Chondrocyte (in vitro differentiated cells): ENCODE measurements around the gene SBNO2. TPM values are rescaled to one million over a fixed set of nuclear protein-coding genes. Genes with fewer than 3 reads are reported as not detected.
A peak's percentile ranks its signal among the peaks of the same experiment; 100 is the strongest.

ENCODE experiments used
- DNase-seq: peaks from one replicate; pipeline ENCODE4 v3.0.0; 2021; ENCODE audit warnings: mixed read lengths, low spot score
- H3K27ac Mint-ChIP-seq: one replicate; pipeline ENCODE4 v1.8.0; 2021; ENCODE audit warnings: mild to moderate bottlenecking, moderate library complexity, mixed read lengths; ENCODE audit not compliant: unreplicated experiment
- H3K27me3 Mint-ChIP-seq: 2 replicates; pipeline ENCODE4 v1.8.0; 2021; ENCODE audit warnings: low read depth, mixed read lengths
- H3K36me3 Mint-ChIP-seq: 2 replicates; pipeline ENCODE4 v1.8.0; 2021; ENCODE audit warnings: low read depth, mixed read lengths
- H3K4me1 Mint-ChIP-seq: 2 replicates; pipeline ENCODE4 v1.8.0; 2021; ENCODE audit warnings: low read depth, mild to moderate bottlenecking, mixed read lengths
- H3K4me3 Mint-ChIP-seq: one replicate; pipeline ENCODE4 v1.8.0; 2021; ENCODE audit warnings: mild to moderate bottlenecking, moderate library complexity, mixed read lengths; ENCODE audit not compliant: unreplicated experiment
- H3K9me3 Mint-ChIP-seq: 2 replicates; pipeline ENCODE4 v1.8.0; 2021; ENCODE audit warnings: low read depth, mixed read lengths
- CTCF ChIP-seq: fragments of 200-600 bp; sonication (generic); IDR thresholded peaks from 2 replicates; pipeline ENCODE4 v1.5.0; 2021; ENCODE audit warnings: antibody characterized with exemption, mild to moderate bottlenecking, moderate library complexity
- long read RNA-seq: library from polyadenylated mRNA; stranded (forward); transcript quantifications from one replicate; pipeline ENCODE4 v2.0.0, GENCODE V29; 2021
- total RNA-seq: library from RNA; stranded (reverse); gene quantifications from 3 replicates; pipeline ENCODE4 v1.2.1, GENCODE V29; 2021

Gene SBNO2, protein sequence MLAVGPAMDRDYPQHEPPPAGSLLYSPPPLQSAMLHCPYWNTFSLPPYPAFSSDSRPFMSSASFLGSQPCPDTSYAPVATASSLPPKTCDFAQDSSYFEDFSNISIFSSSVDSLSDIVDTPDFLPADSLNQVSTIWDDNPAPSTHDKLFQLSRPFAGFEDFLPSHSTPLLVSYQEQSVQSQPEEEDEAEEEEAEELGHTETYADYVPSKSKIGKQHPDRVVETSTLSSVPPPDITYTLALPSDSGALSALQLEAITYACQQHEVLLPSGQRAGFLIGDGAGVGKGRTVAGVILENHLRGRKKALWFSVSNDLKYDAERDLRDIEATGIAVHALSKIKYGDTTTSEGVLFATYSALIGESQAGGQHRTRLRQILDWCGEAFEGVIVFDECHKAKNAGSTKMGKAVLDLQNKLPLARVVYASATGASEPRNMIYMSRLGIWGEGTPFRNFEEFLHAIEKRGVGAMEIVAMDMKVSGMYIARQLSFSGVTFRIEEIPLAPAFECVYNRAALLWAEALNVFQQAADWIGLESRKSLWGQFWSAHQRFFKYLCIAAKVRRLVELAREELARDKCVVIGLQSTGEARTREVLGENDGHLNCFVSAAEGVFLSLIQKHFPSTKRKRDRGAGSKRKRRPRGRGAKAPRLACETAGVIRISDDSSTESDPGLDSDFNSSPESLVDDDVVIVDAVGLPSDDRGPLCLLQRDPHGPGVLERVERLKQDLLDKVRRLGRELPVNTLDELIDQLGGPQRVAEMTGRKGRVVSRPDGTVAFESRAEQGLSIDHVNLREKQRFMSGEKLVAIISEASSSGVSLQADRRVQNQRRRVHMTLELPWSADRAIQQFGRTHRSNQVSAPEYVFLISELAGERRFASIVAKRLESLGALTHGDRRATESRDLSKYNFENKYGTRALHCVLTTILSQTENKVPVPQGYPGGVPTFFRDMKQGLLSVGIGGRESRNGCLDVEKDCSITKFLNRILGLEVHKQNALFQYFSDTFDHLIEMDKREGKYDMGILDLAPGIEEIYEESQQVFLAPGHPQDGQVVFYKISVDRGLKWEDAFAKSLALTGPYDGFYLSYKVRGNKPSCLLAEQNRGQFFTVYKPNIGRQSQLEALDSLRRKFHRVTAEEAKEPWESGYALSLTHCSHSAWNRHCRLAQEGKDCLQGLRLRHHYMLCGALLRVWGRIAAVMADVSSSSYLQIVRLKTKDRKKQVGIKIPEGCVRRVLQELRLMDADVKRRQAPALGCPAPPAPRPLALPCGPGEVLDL (N-terminal part only)
- 25.9 to 46.0 TPM (median 45.6 TPM) in 3 replicates for total RNA-seq
- long read RNA-seq, full-length matches to known transcripts = 31 of 56 reads
- long read RNA-seq, partial matches to known transcripts = 12 of 56 reads
- long read RNA-seq, other reads (novel, unspliced or antisense) = 13 of 56 reads

GRCh38 chr19:1173845-1174809 lies at the start of gene SBNO2:
SBNO2 (minus strand) TSS chr19:1174268; CDS start chr19:1154276, 19,992 bp downstream.
- H3K9me3 Mint-ChIP-seq = no peaks in the 10 kb centered on the region
- peak within 1 kb of the TSS; percentile 81 for H3K4me3 Mint-ChIP-seq
- TF ChIP-seq CTCF = no peak
- peaks cover 45% of the 10 kb centered on the region for H3K4me1 Mint-ChIP-seq
- DNase-seq = peak; percentile 96
- H3K27me3 Mint-ChIP-seq = no peaks in the 10 kb centered on the region
- no peaks in the 10 kb centered on the region for H3K36me3 Mint-ChIP-seq
- H3K27ac Mint-ChIP-seq = peak within 1 kb of the TSS; percentile 90

DNA sequence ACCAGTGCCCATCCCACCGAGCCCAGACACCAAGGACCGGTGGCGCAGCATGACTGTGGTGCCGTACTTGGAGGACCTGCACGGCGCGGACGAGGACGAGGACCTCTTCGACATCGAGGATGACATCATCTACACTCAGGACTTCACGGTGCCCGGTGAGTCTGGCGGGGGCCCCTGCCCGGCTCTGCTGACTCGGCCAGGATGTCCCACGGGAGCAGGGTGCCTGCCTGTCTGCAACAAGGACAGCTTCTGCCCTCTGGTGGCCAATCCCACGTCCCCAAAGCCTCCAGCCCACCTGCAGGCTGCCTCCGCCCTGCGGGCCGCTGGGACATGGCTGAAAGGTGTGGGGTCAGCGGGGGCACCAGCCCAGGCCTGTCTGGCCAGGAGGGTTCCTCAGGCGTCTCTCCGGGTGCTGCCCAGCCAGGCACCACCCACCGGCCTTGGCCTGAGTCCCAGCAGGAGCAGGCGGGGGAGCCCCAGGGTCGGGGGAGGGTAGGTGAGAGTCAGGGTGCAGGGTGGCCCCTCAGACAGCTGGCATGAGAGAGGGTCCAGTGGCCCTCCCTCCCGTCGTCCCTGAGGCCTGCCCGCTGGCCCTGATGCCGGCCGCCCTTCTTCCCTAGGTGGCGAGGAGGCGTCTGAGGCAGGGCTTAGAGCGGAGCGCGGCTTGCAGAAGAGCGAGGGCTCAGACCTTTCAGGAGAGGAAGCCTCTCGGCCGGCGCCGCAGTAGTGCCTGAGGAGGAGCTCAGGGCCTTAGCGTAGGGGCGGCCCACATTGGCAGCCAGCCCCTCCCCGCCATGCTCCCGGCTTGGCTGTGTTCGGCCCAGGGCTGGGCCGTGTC lies 49.2 kb upstream of the SBNO2 start:
- DNase-seq = no peak
- no peaks in the 10 kb centered on the region for H3K27me3 Mint-ChIP-seq
- no peak overlapping the region for H3K4me3 Mint-ChIP-seq
- no peaks in the 10 kb centered on the region for H3K36me3 Mint-ChIP-seq
- no peaks in the 10 kb centered on the region for H3K9me3 Mint-ChIP-seq
- H3K27ac Mint-ChIP-seq = no peak overlapping the region
- peak; percentile 69 for TF ChIP-seq CTCF
- no peaks in the 10 kb centered on the region for H3K4me1 Mint-ChIP-seq

DNA sequence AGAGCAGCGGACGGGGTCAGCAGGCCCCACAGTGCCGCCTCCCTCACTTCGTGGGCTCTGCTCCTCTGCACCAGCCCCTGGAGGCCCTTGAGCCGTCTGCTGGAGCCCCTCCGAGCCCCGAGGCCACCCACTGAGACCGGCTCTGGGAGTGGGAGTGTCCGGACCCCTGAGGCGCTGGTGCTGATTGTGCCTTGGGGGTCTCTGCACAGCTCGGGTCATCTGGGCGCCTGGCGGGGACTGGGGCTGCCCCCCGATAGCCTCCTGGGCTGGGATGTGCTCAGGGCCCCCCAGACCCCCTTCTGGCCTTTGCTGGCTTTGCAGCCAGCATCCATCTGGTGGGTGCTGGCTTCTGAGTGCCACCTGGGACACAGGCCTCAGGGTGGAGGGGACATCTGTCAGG lies 48.3 kb upstream of the SBNO2 start:
- Mint-ChIP-seq H3K27me3 (no peaks in the 10 kb centered on the region), H3K4me3 (no peak overlapping the region), H3K9me3 (no peaks in the 10 kb centered on the region), H3K27ac (no peak overlapping the region), H3K36me3 (no peaks in the 10 kb centered on the region), H3K4me1 (no peaks in the 10 kb centered on the region)
- TF ChIP-seq CTCF = no peak
- DNase-seq = no peak

- peaks cover 4% of the 10 kb centered on the region for H3K4me1 Mint-ChIP-seq
- DNase-seq = no peak
- TF ChIP-seq CTCF = no peak
- no peaks in the 10 kb centered on the region for H3K27me3 Mint-ChIP-seq
- H3K36me3 Mint-ChIP-seq = no peaks in the 10 kb centered on the region
- no peaks in the 10 kb centered on the region for H3K9me3 Mint-ChIP-seq
- H3K4me3 Mint-ChIP-seq = no peak overlapping the region
- H3K27ac Mint-ChIP-seq = no peak overlapping the region
These were observed 47.8 kb upstream of the SBNO2 start for GRCh38 chr19:1221904-1222255.
